NB4 (cell line): ENCODE data around the gene ANO9.

Source experiments
- CTCF ChIP-seq: IDR thresholded peaks from one replicate; pipeline ENCODE4 v1.5.1; 2012; ENCODE audit warnings: low read depth, low read length
- MAX ChIP-seq: IDR thresholded peaks from 2 replicates; pipeline ENCODE4 v1.6.1; 2011; ENCODE audit warnings: low read depth, low read length
- MYC ChIP-seq: IDR thresholded peaks from 2 replicates; pipeline ENCODE4 v1.6.1; 2011; ENCODE audit warnings: low read depth, low read length
- POLR2A ChIP-seq: IDR thresholded peaks from 2 replicates; pipeline ENCODE4 v1.6.1; 2011; ENCODE audit warnings: mild to moderate bottlenecking; ENCODE audit not compliant: insufficient read length; ENCODE audit errors: extremely low read depth

- TF ChIP-seq CTCF (no peak), POLR2A (no peak), MYC (no peak), MAX (no peak)
These were observed 22.4 kb downstream of the ANO9 start for GRCh38 chr11:419248-420005.
